HG03025 (cell line): ENCODE data around the gene UBTD2.

Source experiments
- ATAC-seq: cut with Tn5 transposase; IDR thresholded peaks from one replicate; pipeline ENCODE4 v1.9.1; 2021; ENCODE audit warnings: mild to moderate bottlenecking, moderate library complexity; ENCODE audit not compliant: unreplicated experiment, low FRiP score

Gene UBTD2

GRCh38 chr5:172173564-172174153 is 109.9 kb downstream of the UBTD2 start:
- no peak for ATAC-seq

DNA sequence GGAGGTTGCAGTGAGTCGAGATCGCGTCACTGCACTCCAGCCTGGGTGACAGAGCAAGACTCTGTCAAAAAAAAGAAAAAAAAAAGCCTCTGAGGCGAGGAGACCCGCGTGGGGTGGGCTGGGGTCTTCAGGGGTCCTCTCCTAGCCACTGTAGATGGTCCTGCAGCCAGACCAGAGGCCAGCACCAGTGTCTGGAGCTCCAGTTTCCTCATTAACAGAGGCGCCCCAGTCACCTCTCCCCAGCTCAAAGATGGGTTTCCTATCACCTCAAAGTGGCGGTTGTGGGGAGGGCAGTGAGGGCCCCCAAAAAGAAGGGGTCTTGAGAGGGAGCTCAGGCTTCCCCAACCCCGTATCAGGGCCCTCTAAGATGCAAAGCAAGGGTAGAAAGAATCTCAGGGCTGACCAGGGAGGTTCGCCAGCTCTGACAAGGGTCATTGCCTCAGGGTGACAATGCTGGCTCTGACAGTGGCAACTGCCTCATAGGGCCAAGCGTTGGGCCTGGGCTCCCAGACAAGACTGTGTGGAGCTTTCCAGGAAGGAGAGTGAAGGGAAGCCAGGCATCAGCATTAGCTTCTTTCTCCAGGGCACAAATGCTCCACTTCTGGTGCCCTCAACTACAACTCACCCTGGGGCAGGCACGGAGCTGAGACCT is 110.5 kb downstream of the UBTD2 start:
- no peak for ATAC-seq

DNA sequence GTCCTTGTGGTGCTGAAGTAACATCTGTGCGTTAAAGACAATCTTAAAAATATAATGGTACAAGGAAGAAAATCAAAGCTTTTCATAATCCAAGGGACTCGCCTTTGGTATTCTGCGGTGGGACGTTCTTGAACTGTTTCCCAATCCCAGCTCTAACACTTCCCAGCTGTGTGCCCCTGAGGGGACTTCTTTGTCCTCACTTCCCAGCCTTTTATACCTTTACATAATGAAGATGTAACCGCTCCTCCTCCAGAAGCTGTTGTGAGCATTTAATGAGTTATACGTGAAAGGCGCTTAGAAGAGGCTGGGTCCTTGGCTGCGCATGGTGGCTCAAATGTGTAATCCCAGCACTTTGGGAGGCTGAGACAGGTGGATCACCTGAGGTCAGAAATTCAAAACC is 112.4 kb downstream of the UBTD2 start:
- no peak for ATAC-seq

DNA sequence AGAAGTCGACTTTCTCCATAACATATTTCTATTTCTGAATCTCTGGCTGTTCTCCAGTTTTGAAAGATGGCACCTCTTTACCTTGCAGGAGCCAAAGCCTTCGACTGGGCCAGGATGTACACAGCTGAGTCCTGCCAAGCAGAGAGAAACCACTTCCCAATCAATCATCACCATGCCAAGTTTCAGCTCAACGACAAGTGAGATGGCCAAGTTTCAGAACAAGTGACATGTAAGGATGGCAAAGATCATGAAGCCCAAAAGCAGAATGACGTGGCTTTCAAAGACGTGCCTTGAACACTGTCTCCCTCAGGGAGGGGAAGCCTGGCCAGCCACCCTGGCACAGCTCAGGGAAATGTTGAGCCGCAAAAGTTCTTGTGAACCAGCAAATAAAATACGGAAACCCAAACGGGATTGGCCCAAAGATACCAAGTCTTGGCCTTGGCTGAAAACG is 113.3 kb downstream of the UBTD2 start:
- ATAC-seq, result no peak

DNA sequence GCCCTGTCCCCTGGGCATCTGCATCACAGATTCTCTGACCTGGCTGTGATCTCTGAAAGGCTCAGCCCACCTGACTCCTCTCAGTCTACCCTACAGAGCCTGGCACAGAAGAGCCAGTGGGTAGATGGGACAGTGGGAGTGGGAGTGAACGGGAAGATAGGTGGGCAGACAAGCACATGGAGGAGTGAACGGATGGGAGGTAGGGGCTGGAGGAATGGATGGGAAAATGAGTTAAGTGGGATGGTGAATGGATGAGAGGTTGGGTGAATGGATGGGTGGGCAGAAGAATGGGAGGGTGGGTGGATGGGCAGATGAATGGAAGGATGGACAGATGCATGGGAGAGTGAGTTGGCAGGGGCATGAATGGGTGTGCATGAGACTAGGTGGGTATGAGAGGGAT is 114.3 kb downstream of the UBTD2 start:
- ATAC-seq, result no peak

GRCh38 chr5:172168311-172168710 is 115.3 kb downstream of the UBTD2 start:
- ATAC-seq, result no peak

DNA sequence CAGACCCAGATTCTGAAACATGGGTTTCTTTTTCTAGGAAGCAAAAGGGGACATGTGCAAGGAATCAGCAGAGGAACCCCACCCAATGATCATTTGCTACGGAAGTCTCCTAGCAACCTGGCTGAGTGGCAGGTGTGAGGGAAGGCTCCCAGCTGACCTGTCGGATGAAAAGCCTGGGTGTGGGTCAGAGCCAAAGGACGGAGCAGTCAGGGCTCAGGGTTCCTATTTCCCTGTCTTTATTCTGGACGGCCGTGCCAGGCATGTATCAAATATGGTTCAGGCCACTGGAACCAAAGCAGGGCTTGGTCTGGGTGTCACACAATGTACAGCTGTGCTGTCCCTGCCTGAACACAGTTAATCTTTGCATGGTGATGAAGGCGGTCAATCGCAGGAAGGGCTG is 115.7 kb downstream of the UBTD2 start:
- ATAC-seq, result no peak

DNA sequence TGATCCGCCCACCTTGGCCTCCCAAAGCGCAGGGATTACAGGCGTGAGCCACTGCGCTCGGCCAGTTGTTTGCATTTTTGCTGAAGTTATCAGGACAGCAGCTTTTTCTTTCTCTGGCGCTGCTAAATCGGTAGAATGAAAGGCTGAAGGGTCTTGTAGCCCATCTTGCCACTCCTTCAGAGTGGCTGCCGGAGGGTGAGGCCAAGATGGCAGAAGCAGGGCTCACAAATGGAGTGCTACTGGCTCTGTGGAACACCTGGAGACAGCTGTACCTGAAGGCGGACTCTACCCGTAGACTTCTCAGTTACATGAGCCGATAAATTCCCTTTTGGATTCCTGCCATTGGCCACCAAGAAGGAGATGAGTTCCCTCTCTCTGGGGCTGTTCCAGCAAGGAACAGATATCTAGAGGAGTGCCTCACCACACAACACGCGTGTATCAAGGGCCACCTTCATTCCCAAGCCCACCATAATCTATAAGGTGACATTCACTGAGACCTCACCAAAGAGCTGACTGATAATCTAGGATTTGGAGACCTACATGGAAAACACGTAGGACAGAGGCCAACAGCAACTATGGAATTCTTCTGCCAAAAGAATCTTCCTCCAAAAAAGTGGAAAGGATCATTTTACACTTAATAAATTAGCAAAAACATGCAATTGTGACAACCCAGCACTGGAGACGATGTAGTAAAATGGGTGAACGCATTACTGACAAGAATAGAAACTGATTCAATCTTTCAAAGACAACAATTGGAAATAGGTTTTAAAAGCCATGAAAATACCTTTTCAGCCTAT is 117.3 kb downstream of the UBTD2 start:
- ATAC-seq, result no peak

- ATAC-seq, result no peak
Measured at GRCh38 chr5:172165465-172165864, 118.1 kb downstream of the UBTD2 start.

GRCh38 chr5:172164769-172165212 is 118.8 kb downstream of the UBTD2 start:
- no peak for ATAC-seq

DNA sequence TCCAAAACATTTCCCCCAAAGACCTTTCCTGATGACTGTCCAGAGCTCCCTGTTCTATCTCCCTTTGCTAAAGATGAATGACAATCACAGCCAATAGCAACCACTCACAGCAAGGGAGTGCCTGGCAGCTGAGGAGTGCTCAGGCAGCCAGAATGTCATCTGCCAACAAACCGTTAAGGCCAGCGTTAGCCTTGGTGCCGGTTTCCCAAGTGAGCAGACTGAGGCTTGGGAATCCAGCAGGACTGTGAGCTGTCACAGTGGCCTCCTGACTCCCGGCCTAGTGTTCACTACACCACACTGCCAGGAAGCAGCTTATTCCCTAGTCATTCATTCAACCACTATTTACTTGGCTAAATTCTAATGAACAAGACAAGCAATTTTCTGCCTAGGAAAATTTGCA is 120.2 kb downstream of the UBTD2 start:
- ATAC-seq, result no peak

DNA sequence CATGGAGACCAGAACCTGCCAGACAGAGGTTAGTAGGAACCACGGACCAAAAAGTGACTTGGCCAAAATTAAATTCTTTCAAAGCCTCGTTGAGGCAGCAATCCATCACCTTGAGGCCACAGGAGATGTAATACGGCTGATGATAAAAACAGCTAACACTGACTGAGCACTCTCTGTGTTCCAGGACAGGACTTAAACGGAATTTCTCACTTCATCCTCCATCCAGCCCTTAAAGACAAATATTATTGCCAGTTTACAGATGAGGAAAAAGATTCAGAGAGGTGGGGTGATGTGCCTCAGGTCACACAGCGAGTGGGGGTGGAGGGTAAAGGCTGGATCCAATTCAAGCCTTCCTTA is 120.6 kb downstream of the UBTD2 start:
- no peak for ATAC-seq

- ATAC-seq, result no peak
Measured at GRCh38 chr5:172162323-172162986, 121.1 kb downstream of the UBTD2 start.

DNA sequence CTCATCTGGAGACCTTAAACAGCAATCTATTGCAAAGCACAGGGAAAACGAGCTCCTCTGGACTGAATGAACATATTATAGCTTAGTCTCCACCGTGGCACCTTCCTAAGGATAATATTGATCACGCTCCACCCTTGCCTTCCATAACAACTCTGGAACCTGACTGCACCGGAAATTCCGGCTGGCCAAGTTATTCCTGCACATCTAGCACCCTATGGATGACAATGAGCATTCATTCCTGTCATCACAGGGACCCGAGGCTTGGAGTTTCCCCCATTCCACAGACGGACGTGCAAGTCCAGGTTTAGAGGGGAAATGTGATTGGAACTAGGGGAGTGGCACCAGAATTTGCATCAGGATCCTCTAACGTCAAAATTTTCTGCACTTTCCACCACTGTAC is 123.1 kb downstream of the UBTD2 start:
- ATAC-seq, result no peak
